Measurements from ENCODE around the gene DHRS3.

The DHRS3 gene

GRCh38 chr1:12620931-12621330 is 2.9 kb upstream of the DHRS3 start:
- H3K9me3 ChIP-seq (ENCODE audit: control insufficient read depth, low read length), result no peaks in the 10 kb centered on the region
- H3K36me3 ChIP-seq (ENCODE audit: control insufficient read depth, insufficient read depth, low read length), result no peaks in the 10 kb centered on the region
- peaks cover 31% of the 10 kb centered on the region for H3K4me1 ChIP-seq (ENCODE audit: control insufficient read depth, insufficient read depth, low read length)
- no peaks in the 10 kb centered on the region for H3K27me3 ChIP-seq (ENCODE audit: control insufficient read depth, insufficient read depth, low read length)
- H3K9ac ChIP-seq (ENCODE audit: low read length), result no peak overlapping the region
- H3K4me3 ChIP-seq (ENCODE audit: low read length), result no peak overlapping the region

GRCh38 chr1:12620488-12620865 is 2.5 kb upstream of the DHRS3 start:
- no peaks in the 10 kb centered on the region for H3K36me3 ChIP-seq (ENCODE audit: control insufficient read depth, insufficient read depth, low read length)
- H3K9ac ChIP-seq (ENCODE audit: low read length), result no peak overlapping the region
- no peaks in the 10 kb centered on the region for H3K27me3 ChIP-seq (ENCODE audit: control insufficient read depth, insufficient read depth, low read length)
- no peaks in the 10 kb centered on the region for H3K9me3 ChIP-seq (ENCODE audit: control insufficient read depth, low read length)
- no peak overlapping the region for H3K4me3 ChIP-seq (ENCODE audit: low read length)
- peaks cover 32% of the 10 kb centered on the region for H3K4me1 ChIP-seq (ENCODE audit: control insufficient read depth, insufficient read depth, low read length)

- H3K9me3 ChIP-seq (ENCODE audit: control insufficient read depth, low read length), result no peaks in the 10 kb centered on the region
- peaks cover 38% of the 10 kb centered on the region for H3K4me1 ChIP-seq (ENCODE audit: control insufficient read depth, insufficient read depth, low read length)
- H3K9ac ChIP-seq (ENCODE audit: low read length), result peak overlapping the region; percentile 92
- H3K4me3 ChIP-seq (ENCODE audit: low read length), result no peak overlapping the region
- no peaks in the 10 kb centered on the region for H3K36me3 ChIP-seq (ENCODE audit: control insufficient read depth, insufficient read depth, low read length)
- no peaks in the 10 kb centered on the region for H3K27me3 ChIP-seq (ENCODE audit: control insufficient read depth, insufficient read depth, low read length)
Observed at GRCh38 chr1:12619792-12620487, 1.9 kb upstream of the DHRS3 start.

GRCh38 chr1:12618965-12619791 is 1.2 kb upstream of the DHRS3 start:
- Histone ChIP-seq H3K9ac (ENCODE audit: low read length) (peak overlapping the region; percentile 92), H3K27me3 (ENCODE audit: control insufficient read depth, insufficient read depth, low read length) (no peaks in the 10 kb centered on the region), H3K9me3 (ENCODE audit: control insufficient read depth, low read length) (no peaks in the 10 kb centered on the region), H3K36me3 (ENCODE audit: control insufficient read depth, insufficient read depth, low read length) (no peaks in the 10 kb centered on the region), H3K4me1 (ENCODE audit: control insufficient read depth, insufficient read depth, low read length) (peaks cover 45% of the 10 kb centered on the region), H3K4me3 (ENCODE audit: low read length) (peak overlapping the region; percentile 79)

- Histone ChIP-seq H3K36me3 (ENCODE audit: control insufficient read depth, insufficient read depth, low read length) (no peaks in the 10 kb centered on the region), H3K27me3 (ENCODE audit: control insufficient read depth, insufficient read depth, low read length) (no peaks in the 10 kb centered on the region), H3K9me3 (ENCODE audit: control insufficient read depth, low read length) (no peaks in the 10 kb centered on the region), H3K9ac (ENCODE audit: low read length) (peak overlapping the region; percentile 92), H3K4me3 (ENCODE audit: low read length) (peak overlapping the region; percentile 79), H3K4me1 (ENCODE audit: control insufficient read depth, insufficient read depth, low read length) (peaks cover 50% of the 10 kb centered on the region)
Observed at GRCh38 chr1:12618661-12618964, 603 bp upstream of the DHRS3 start.

- peaks cover 50% of the 10 kb centered on the region for H3K4me1 ChIP-seq (ENCODE audit: control insufficient read depth, insufficient read depth, low read length)
- peak overlapping the region; percentile 92 for H3K9ac ChIP-seq (ENCODE audit: low read length)
- H3K36me3 ChIP-seq (ENCODE audit: control insufficient read depth, insufficient read depth, low read length), result no peaks in the 10 kb centered on the region
- H3K4me3 ChIP-seq (ENCODE audit: low read length), result peak overlapping the region; percentile 79
- H3K27me3 ChIP-seq (ENCODE audit: control insufficient read depth, insufficient read depth, low read length), result no peaks in the 10 kb centered on the region
- no peaks in the 10 kb centered on the region for H3K9me3 ChIP-seq (ENCODE audit: control insufficient read depth, low read length)
Observed at GRCh38 chr1:12617511-12617900, 504 bp downstream of the DHRS3 start.

GRCh38 chr1:12616709-12617373 is 1.2 kb downstream of the DHRS3 start:
- H3K27me3 ChIP-seq (ENCODE audit: control insufficient read depth, insufficient read depth, low read length), result no peaks in the 10 kb centered on the region
- peaks cover 44% of the 10 kb centered on the region for H3K4me1 ChIP-seq (ENCODE audit: control insufficient read depth, insufficient read depth, low read length)
- peak overlapping the region; percentile 79 for H3K4me3 ChIP-seq (ENCODE audit: low read length)
- no peaks in the 10 kb centered on the region for H3K9me3 ChIP-seq (ENCODE audit: control insufficient read depth, low read length)
- H3K9ac ChIP-seq (ENCODE audit: low read length), result peak overlapping the region; percentile 92
- H3K36me3 ChIP-seq (ENCODE audit: control insufficient read depth, insufficient read depth, low read length), result no peaks in the 10 kb centered on the region

- Histone ChIP-seq H3K27me3 (ENCODE audit: control insufficient read depth, insufficient read depth, low read length) (no peaks in the 10 kb centered on the region), H3K9me3 (ENCODE audit: control insufficient read depth, low read length) (no peaks in the 10 kb centered on the region), H3K9ac (ENCODE audit: low read length) (peak overlapping the region; percentile 92), H3K4me1 (ENCODE audit: control insufficient read depth, insufficient read depth, low read length) (peaks cover 37% of the 10 kb centered on the region), H3K36me3 (ENCODE audit: control insufficient read depth, insufficient read depth, low read length) (no peaks in the 10 kb centered on the region), H3K4me3 (ENCODE audit: low read length) (peak overlapping the region; percentile 79)
Observed at GRCh38 chr1:12615865-12616708, 1.9 kb downstream of the DHRS3 start.

- H3K9me3 ChIP-seq (ENCODE audit: control insufficient read depth, low read length), result no peaks in the 10 kb centered on the region
- H3K9ac ChIP-seq (ENCODE audit: low read length), result peak overlapping the region; percentile 92
- H3K4me1 ChIP-seq (ENCODE audit: control insufficient read depth, insufficient read depth, low read length), result peaks cover 37% of the 10 kb centered on the region
- H3K27me3 ChIP-seq (ENCODE audit: control insufficient read depth, insufficient read depth, low read length), result no peaks in the 10 kb centered on the region
- peak overlapping the region; percentile 79 for H3K4me3 ChIP-seq (ENCODE audit: low read length)
- peaks cover 5% of the 10 kb centered on the region for H3K36me3 ChIP-seq (ENCODE audit: control insufficient read depth, insufficient read depth, low read length)
Observed at GRCh38 chr1:12615159-12615864, 2.7 kb downstream of the DHRS3 start.

- Histone ChIP-seq H3K4me3 (ENCODE audit: low read length) (peak overlapping the region; percentile 79), H3K4me1 (ENCODE audit: control insufficient read depth, insufficient read depth, low read length) (peaks cover 30% of the 10 kb centered on the region), H3K9me3 (ENCODE audit: control insufficient read depth, low read length) (no peaks in the 10 kb centered on the region), H3K36me3 (ENCODE audit: control insufficient read depth, insufficient read depth, low read length) (peaks cover 5% of the 10 kb centered on the region), H3K27me3 (ENCODE audit: control insufficient read depth, insufficient read depth, low read length) (no peaks in the 10 kb centered on the region), H3K9ac (ENCODE audit: low read length) (peak overlapping the region; percentile 92)
Observed at GRCh38 chr1:12614402-12615158, 3.4 kb downstream of the DHRS3 start.

GRCh38 chr1:12613180-12613579 is 4.8 kb downstream of the DHRS3 start:
- Histone ChIP-seq H3K36me3 (ENCODE audit: control insufficient read depth, insufficient read depth, low read length) (peaks cover 5% of the 10 kb centered on the region), H3K9ac (ENCODE audit: low read length) (no peak overlapping the region), H3K27me3 (ENCODE audit: control insufficient read depth, insufficient read depth, low read length) (no peaks in the 10 kb centered on the region), H3K4me1 (ENCODE audit: control insufficient read depth, insufficient read depth, low read length) (peaks cover 34% of the 10 kb centered on the region), H3K9me3 (ENCODE audit: control insufficient read depth, low read length) (no peaks in the 10 kb centered on the region), H3K4me3 (ENCODE audit: low read length) (no peak overlapping the region)

Data from mucosa of stomach (tissue), 1 donor.